IMR-90 (cell line): ENCODE results near the gene CLCNKA. TPM values are rescaled to one million over a fixed set of nuclear protein-coding genes. Genes with fewer than 3 reads are reported as not detected.

ENCODE experiments used
- ATAC-seq: fragments of 200-7000 bp; cut with Tn5 transposase; 2 replicates; pipeline ENCODE4 v1.9.1; 2020; ENCODE audit warnings: low read depth, mild to moderate bottlenecking, moderate library complexity
- BruUV-seq: library from RNA; stranded (reverse); fragments of 400-500 nt; replicated peaks from 2 replicates; lab custom pipeline; 2021; lab: Mats Ljungman, UMichigan
- CTCF ChIA-PET: fragments of 300-600 bp; formaldehyde crosslinking; extraction: SDS; loops from one replicate; lab custom pipeline; 2021; ENCODE audit warnings: antibody characterized with exemption; lab: Yijun Ruan, JAX
- POLR2A ChIA-PET: fragments of 300-600 bp; sonication (Branson Sonifier 250); formaldehyde crosslinking; loops from one replicate; lab custom pipeline; 2022; ENCODE audit warnings: antibody characterized with exemption; ENCODE audit not compliant: unreplicated experiment; lab: Charles Lee
- DNase-seq: peaks from one replicate; pipeline ENCODE4 v3.0.0; 2013
- H2AFZ ChIP-seq: replicated peaks from 2 replicates; pipeline ENCODE3; 2013; ENCODE audit warnings: low read length, mild to moderate bottlenecking; ENCODE audit not compliant: poor library complexity
- H2AK5ac ChIP-seq: 2 replicates; pipeline ENCODE4 v1.6.1; 2013; ENCODE audit warnings: low read depth, low read length, inconsistent platforms
- H2AK9ac ChIP-seq: replicated peaks from 2 replicates; pipeline ENCODE3; 2013; ENCODE audit warnings: mild to moderate bottlenecking, low read depth, low read length, moderate library complexity; ENCODE audit not compliant: poor library complexity
- H2BK120ac ChIP-seq: 2 replicates; pipeline ENCODE4 v1.6.1; 2013; ENCODE audit warnings: low read depth, low read length, inconsistent platforms
- H2BK15ac ChIP-seq: 3 replicates; pipeline ENCODE4 v1.6.1; 2013; ENCODE audit warnings: low read depth, low read length, inconsistent platforms
- H2BK20ac ChIP-seq: 2 replicates; pipeline ENCODE4 v1.6.1; 2013; ENCODE audit warnings: low read depth, mild to moderate bottlenecking, inconsistent platforms, low read length, moderate library complexity
- H2BK5ac ChIP-seq: 2 replicates; pipeline ENCODE4 v1.6.1; 2013; ENCODE audit warnings: mild to moderate bottlenecking, low read depth, low read length, inconsistent platforms; ENCODE audit not compliant: poor library complexity, severe bottlenecking
- H3K14ac ChIP-seq: replicated peaks from 2 replicates; pipeline ENCODE4 v1.6.1; 2013; ENCODE audit warnings: low read depth, low read length, inconsistent platforms
- H3K18ac ChIP-seq: 2 replicates; pipeline ENCODE4 v1.6.1; 2013; ENCODE audit warnings: low read depth, low read length, control low read depth
- H3K23ac ChIP-seq: 2 replicates; pipeline ENCODE4 v1.6.1; 2013; ENCODE audit warnings: low read depth, low read length, inconsistent platforms
- H3K27ac ChIP-seq: 2 replicates; pipeline ENCODE4 v1.5.1; 2013; ENCODE audit warnings: mild to moderate bottlenecking, control low read depth, low read length; ENCODE audit not compliant: insufficient read depth
- H3K27me3 ChIP-seq: 2 replicates; pipeline ENCODE4 v1.6.1; 2013; ENCODE audit warnings: low read length; ENCODE audit not compliant: control insufficient read depth, insufficient read depth
- H3K36me3 ChIP-seq: 2 replicates; pipeline ENCODE4 v1.6.1; 2013; ENCODE audit warnings: low read length, mixed read lengths; ENCODE audit not compliant: control insufficient read depth, insufficient read depth
- H3K4ac ChIP-seq: 2 replicates; pipeline ENCODE4 v1.6.1; 2013; ENCODE audit warnings: low read depth, low read length, inconsistent platforms
- H3K4me1 ChIP-seq: 2 replicates; pipeline ENCODE4 v1.6.1; 2013; ENCODE audit warnings: low read length, mixed read lengths; ENCODE audit not compliant: control insufficient read depth, insufficient read depth
- H3K4me2 ChIP-seq: 2 replicates; pipeline ENCODE4 v1.6.1; 2013; ENCODE audit warnings: low read depth, mild to moderate bottlenecking, control low read depth, low read length, moderate library complexity
- H3K4me3 ChIP-seq: 2 replicates; pipeline ENCODE4 v1.5.1; 2013; ENCODE audit warnings: low read depth, mild to moderate bottlenecking, control low read depth, low read length, moderate library complexity; ENCODE audit not compliant: insufficient read depth
- H3K56ac ChIP-seq: 2 replicates; pipeline ENCODE4 v1.6.1; 2013; ENCODE audit warnings: low read length, inconsistent platforms; ENCODE audit not compliant: insufficient read depth; ENCODE audit errors: extremely low read depth
- H3K79me1 ChIP-seq, 2 experiments: 2 replicates each; pipeline ENCODE4 v1.6.1; 2013; ENCODE audit warnings: low read length in 2 of 2, inconsistent platforms in 1 of 2, low read depth in 1 of 2
- H3K9ac ChIP-seq: 2 replicates; pipeline ENCODE4 v1.6.1; 2013; ENCODE audit warnings: low read depth, low read length, control low read depth
- H3K9me1 ChIP-seq: 2 replicates; pipeline ENCODE4 v1.6.1; 2013; ENCODE audit warnings: low read length, inconsistent platforms; ENCODE audit not compliant: insufficient read depth
- H3K9me3 ChIP-seq: 2 replicates; pipeline ENCODE4 v1.6.1; 2013; ENCODE audit warnings: low read length; ENCODE audit not compliant: control insufficient read depth, insufficient read depth
- H4K20me1 ChIP-seq: 2 replicates; pipeline ENCODE4 v1.6.1; 2013; ENCODE audit warnings: low read length, inconsistent platforms; ENCODE audit not compliant: insufficient read depth
- H4K5ac ChIP-seq: 2 replicates; pipeline ENCODE4 v1.6.1; 2013; ENCODE audit warnings: mild to moderate bottlenecking, low read depth, low read length, control low read depth
- H4K8ac ChIP-seq, 2 experiments: 2 replicates each; pipeline ENCODE4 v1.6.1; 2013; ENCODE audit warnings: low read depth in 2 of 2, low read length in 2 of 2, control low read depth in 1 of 2, inconsistent platforms in 1 of 2
- H4K91ac ChIP-seq: 2 replicates; pipeline ENCODE4 v1.6.1; 2013; ENCODE audit warnings: low read depth, low read length, inconsistent platforms; ENCODE audit not compliant: insufficient read depth
- BHLHE40 ChIP-seq: fragments of 150-350 bp; IDR thresholded peaks from 2 replicates; pipeline ENCODE4 v1.6.1; 2016; ENCODE audit warnings: mild to moderate bottlenecking, low read depth, low read length
- CEBPB ChIP-seq: IDR thresholded peaks from 2 replicates; pipeline ENCODE4 v1.6.1; 2012; ENCODE audit warnings: low read depth, low read length, improper control_type of control experiment
- CHD1 ChIP-seq: IDR thresholded peaks from 2 replicates; pipeline ENCODE4 v1.6.1; 2012; ENCODE audit warnings: low read depth, low read length, improper control_type of control experiment
- FOS ChIP-seq: fragments of 150-350 bp; IDR thresholded peaks from 2 replicates; pipeline ENCODE4 v1.6.1; 2016; ENCODE audit warnings: low read depth, low read length
- MAFK ChIP-seq: IDR thresholded peaks from 2 replicates; pipeline ENCODE4 v1.6.1; 2012; ENCODE audit warnings: low read depth, low read length, improper control_type of control experiment
- MAZ ChIP-seq: IDR thresholded peaks from 2 replicates; pipeline ENCODE4 v1.6.1; 2012; ENCODE audit warnings: low read depth, mild to moderate bottlenecking, low read length, improper control_type of control experiment, moderate library complexity, borderline replicate concordance
- MXI1 ChIP-seq: IDR thresholded peaks from 2 replicates; pipeline ENCODE4 v1.6.1; 2012; ENCODE audit warnings: low read depth, mild to moderate bottlenecking, low read length, moderate library complexity, borderline replicate concordance
- NFE2L2 ChIP-seq: fragments of 150-350 bp; IDR thresholded peaks from 2 replicates; pipeline ENCODE4 v1.6.1; 2016; ENCODE audit warnings: low read depth, mild to moderate bottlenecking, low read length
- POLR2A ChIP-seq: IDR thresholded peaks from 2 replicates; pipeline ENCODE4 v1.6.1; 2012; ENCODE audit warnings: mild to moderate bottlenecking, low read depth, low read length
- RAD21 ChIP-seq: IDR thresholded peaks from 2 replicates; pipeline ENCODE4 v1.6.1; 2012; ENCODE audit warnings: low read length, improper control_type of control experiment
- RCOR1 ChIP-seq: IDR thresholded peaks from 2 replicates; pipeline ENCODE4 v1.6.1; 2012; ENCODE audit warnings: mild to moderate bottlenecking, low read length, improper control_type of control experiment; ENCODE audit not compliant: insufficient replicate concordance
- RFX5 ChIP-seq: IDR thresholded peaks from 2 replicates; pipeline ENCODE4 v1.8.0; 2012; ENCODE audit warnings: low read depth, mild to moderate bottlenecking, low read length, moderate library complexity
- WGBS, 2 experiments: methylation state at CpG; one replicate each; pipeline versions ENCODE4 v1.1.5 to v1.1.7; 2013; ENCODE audit warnings: missing lambda C conversion rate in 2 of 2; ENCODE audit not compliant: insufficient read length in 1 of 2; ENCODE audit errors: extremely low coverage in 2 of 2; 5-methylcytosine and 5-hydroxymethylcytosine counted together
- dilution Hi-C: fragments of 300-500 bp; cut with HindIII; formaldehyde crosslinking; loops from one replicate; pipeline ENCODE4 v1.14.3; 2018; ENCODE audit warnings: low sequenced_read_pairs; ENCODE audit not compliant: unreplicated experiment
- in situ Hi-C: fragments of 300-500 bp; cut with MboI; formaldehyde crosslinking; loops from 3 replicates; pipeline ENCODE4 v1.14.3; 2019; ENCODE audit warnings: low sequenced_read_pairs, inconsistent platforms, mixed read lengths
- intact Hi-C: fragments of 100-400 bp; cut with micrococcal nuclease; formaldehyde crosslinking; loops from 2 replicates; pipeline ENCODE4 v1.10.0; 2022
- polyA plus RNA-seq, 3 experiments: library from polyadenylated mRNA; depleted of rRNA; stranded (reverse); fragments of >200 nt; gene quantifications; 2 replicates each; pipeline ENCODE4 v1.2.3, GENCODE V29; 2012; ENCODE audit warnings: low replicate concordance in 1 of 3
- total RNA-seq: library from RNA; depleted of rRNA; stranded (reverse); fragments of >200 nt; gene quantifications from 2 replicates; pipeline ENCODE4 v1.2.3, GENCODE V29; 2012
- TF ChIP-seq, protein P1 (sequence below): fragments of 150-350 bp; IDR thresholded peaks from 2 replicates; pipeline ENCODE4 v1.6.1; 2017; ENCODE audit warnings: mild to moderate bottlenecking, antibody characterized with exemption, low read length, low read depth
- TF ChIP-seq, protein P2 (sequence below): fragments of 150-350 bp; IDR thresholded peaks from 2 replicates; pipeline ENCODE4 v1.6.1; 2016; ENCODE audit warnings: low read depth, mild to moderate bottlenecking, low read length, moderate library complexity, borderline replicate concordance
- TF ChIP-seq, protein P3 (sequence below): conservative IDR thresholded peaks from 2 replicates; pipeline ENCODE4 v1.5.1; 2012; ENCODE audit warnings: mild to moderate bottlenecking, low read depth, low read length, improper control_type of control experiment

The CLCNKA gene
- total and polyA plus RNA-seq, 2 of the 4 experiments (the other 2 are of a cell fraction) = 0.05 TPM; not detected in 1

DNA sequence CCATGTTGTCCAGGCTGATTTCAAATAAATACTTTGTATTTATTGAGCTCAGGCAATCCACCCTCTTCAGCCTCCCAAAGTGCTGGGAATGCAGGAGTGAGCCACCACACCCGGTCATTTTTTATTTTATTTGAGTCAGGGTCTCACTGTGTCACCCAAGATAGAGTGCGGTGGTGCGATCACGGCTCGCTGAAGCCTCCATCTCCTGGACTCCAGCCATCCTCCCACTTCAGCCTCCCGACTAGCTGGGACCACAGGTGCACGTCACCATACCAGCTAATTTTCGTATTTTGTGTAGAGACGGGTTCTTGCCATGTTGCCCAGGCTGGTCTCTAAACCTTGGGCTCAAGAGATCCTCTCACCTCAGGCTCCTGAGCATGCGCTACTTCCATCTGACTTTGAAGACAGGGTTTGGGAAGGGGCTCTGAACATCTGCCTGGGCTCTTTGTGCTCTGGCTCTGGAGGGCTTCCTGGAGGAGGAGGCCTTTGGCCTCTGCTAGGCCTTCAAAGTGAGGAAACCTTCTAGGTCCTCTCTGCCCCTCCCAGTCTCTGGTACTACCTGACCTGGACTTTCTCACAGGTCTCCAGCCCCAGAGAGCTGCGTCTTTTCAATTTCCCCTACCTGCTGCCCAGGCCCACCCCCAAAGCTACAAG lies 9.8 kb upstream of the CLCNKA start:
- Histone ChIP-seq H2AK9ac (peak overlapping the region; percentile 86), H4K5ac (no peak overlapping the region), H3K4me3 (no peak overlapping the region), H3K18ac (no peak overlapping the region), H4K20me1 (0 out of 2 replicates have a peak, but pooled peaks cover 4% of the 10 kb centered on the region), H3K9me3 (no peaks in the 10 kb centered on the region), H3K4me1 (peaks cover 9% of the 10 kb centered on the region), H2BK20ac (0 out of 2 replicates have a peak overlapping the region, but pooled peaks have one; percentile 61), H4K91ac (peak overlapping the region; percentile 61; the same call in 1 of the 2 replicates), H3K4ac (peak overlapping the region; percentile 80; the same call in 1 of the 2 replicates), H3K14ac (no peak overlapping the region), H2AK5ac (peak overlapping the region; percentile 79), H3K4me2 (no peak overlapping the region), H2BK120ac (peak overlapping the region; percentile 69), H3K27ac (no peak overlapping the region), H3K23ac (no peak overlapping the region), H3K56ac (no peak overlapping the region), H2BK5ac (no peak overlapping the region), H3K27me3 (no peaks in the 10 kb centered on the region), H3K36me3 (no peaks in the 10 kb centered on the region), H2BK15ac (peak overlapping the region; percentile 59; the same call in 1 of the 3 replicates), H3K79me1 (no peaks in the 10 kb centered on the region), H4K8ac (peak overlapping the region in 1 of 2 experiments; percentile 78; a peak in 1 of 4 replicates), H3K9ac (no peak overlapping the region), H3K9me1 (no peaks in the 10 kb centered on the region; the same call in 1 of the 2 replicates), H2AFZ (peak overlapping the region; percentile 87)
- ATAC-seq = no peak
- in situ Hi-C loops (no loop called here), dilution Hi-C loops (no loop called here), intact Hi-C loops (no loop called here)
- ChIA-PET POLR2A (no interaction called here), CTCF (no interaction called here)
- 100% methylated on average over 1 of the region's 11 CpGs; no CpG with 5 or more reads in 1 of the 2 experiments for WGBS, 2 experiments
- no peak for DNase-seq
- BruUV-seq = no TSS peak
- no peak for TF ChIP-seq RFX5
- TF ChIP-seq MXI1 = no peak
- TF ChIP-seq MAFK = no peak
- TF ChIP-seq MAZ = no peak
- no peak for TF ChIP-seq CHD1
- no peak for TF ChIP-seq NFE2L2
- TF ChIP-seq, protein P1, sequence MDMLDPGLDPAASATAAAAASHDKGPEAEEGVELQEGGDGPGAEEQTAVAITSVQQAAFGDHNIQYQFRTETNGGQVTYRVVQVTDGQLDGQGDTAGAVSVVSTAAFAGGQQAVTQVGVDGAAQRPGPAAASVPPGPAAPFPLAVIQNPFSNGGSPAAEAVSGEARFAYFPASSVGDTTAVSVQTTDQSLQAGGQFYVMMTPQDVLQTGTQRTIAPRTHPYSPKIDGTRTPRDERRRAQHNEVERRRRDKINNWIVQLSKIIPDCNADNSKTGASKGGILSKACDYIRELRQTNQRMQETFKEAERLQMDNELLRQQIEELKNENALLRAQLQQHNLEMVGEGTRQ = no peak
- TF ChIP-seq POLR2A = no peak
- TF ChIP-seq, protein P2, sequence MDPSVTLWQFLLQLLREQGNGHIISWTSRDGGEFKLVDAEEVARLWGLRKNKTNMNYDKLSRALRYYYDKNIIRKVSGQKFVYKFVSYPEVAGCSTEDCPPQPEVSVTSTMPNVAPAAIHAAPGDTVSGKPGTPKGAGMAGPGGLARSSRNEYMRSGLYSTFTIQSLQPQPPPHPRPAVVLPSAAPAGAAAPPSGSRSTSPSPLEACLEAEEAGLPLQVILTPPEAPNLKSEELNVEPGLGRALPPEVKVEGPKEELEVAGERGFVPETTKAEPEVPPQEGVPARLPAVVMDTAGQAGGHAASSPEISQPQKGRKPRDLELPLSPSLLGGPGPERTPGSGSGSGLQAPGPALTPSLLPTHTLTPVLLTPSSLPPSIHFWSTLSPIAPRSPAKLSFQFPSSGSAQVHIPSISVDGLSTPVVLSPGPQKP = no peak
- TF ChIP-seq BHLHE40 = no peak
- no peak for TF ChIP-seq RCOR1
- TF ChIP-seq FOS = no peak
- no peak for TF ChIP-seq RAD21
- TF ChIP-seq, protein P3, sequence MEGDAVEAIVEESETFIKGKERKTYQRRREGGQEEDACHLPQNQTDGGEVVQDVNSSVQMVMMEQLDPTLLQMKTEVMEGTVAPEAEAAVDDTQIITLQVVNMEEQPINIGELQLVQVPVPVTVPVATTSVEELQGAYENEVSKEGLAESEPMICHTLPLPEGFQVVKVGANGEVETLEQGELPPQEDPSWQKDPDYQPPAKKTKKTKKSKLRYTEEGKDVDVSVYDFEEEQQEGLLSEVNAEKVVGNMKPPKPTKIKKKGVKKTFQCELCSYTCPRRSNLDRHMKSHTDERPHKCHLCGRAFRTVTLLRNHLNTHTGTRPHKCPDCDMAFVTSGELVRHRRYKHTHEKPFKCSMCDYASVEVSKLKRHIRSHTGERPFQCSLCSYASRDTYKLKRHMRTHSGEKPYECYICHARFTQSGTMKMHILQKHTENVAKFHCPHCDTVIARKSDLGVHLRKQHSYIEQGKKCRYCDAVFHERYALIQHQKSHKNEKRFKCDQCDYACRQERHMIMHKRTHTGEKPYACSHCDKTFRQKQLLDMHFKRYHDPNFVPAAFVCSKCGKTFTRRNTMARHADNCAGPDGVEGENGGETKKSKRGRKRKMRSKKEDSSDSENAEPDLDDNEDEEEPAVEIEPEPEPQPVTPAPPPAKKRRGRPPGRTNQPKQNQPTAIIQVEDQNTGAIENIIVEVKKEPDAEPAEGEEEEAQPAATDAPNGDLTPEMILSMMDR = no peak
- no peak for TF ChIP-seq CEBPB
